Ammon's horn (tissue), 1 donor: ENCODE measurements around the gene HAPLN1.

Source experiments
- DNase-seq: peaks from one replicate; pipeline ENCODE4 v3.0.0-alpha.2; 2016; ENCODE audit warnings: low spot score

The HAPLN1 gene

DNA sequence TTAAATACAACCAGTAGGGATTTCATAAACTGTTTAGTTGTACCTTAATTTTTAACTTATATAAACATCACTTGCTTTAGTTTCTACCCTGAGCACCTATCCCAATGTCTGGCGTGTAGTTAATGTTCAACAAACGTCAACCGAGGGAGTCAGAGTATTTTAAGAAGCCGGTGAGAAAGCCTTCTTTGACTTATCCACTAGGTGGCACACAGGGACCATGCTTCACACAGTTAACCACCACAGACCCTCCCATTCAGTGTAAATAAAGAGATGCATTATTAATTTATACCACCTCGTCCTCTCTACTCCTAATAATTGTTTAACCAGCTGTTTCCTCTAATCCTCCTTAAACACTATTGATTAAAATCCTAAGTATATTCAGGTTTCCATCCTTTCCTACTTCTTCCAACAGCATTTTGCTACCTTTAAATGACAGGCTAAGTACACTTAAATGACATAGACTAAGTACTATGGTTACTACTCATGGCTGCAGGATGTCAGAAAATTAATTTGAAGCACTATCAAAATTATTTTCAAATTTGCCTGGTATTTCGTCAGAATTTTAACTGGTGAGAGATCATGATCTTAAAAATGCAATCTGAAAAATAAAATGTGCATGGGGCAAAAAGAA lies 2.3 kb downstream of the HAPLN1 start:
- DNase-seq: peak; percentile 89

DNA sequence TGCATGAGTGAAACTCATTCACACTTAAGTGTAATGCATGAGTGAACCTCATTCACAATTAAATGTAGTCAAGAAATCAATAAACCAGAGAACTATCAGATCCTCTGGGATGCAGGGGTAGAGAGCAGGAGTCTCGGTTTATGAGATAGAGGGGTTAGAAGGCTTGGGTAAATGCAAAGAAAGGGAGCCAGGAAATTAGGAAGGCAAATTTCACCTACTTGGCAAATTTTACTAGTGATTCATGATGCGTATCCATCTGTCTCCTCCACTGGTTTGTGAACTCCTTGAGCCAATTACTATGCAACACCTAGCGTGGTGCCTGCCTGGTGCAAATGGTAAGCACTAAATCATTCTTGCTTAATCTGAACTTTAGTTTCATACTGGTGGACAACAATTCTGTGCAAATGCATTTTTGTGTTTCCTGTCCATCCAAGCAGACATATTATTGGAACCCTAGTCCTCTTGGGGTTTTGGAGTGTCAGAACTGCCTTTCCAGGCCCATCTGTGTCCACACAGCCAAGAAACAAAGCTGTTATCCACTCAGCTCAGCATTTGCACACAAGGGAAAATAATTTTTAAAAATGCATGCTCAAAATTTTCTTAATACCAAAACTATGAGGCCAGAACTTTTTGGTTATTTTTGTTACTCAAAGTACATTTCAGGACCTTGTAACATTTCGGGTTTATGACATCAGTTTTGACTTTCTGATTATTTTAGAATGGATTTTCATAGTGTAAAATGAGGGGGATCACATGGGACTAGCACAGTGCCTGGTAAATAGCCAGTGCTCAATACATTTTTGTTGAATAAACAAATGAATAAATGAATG lies 5.2 kb downstream of the HAPLN1 start:
- DNase-seq: no peak

GRCh38 chr5:83714810-83715209 lies 5.8 kb downstream of the HAPLN1 start:
- no peak for DNase-seq

GRCh38 chr5:83711982-83712601 lies 8.6 kb downstream of the HAPLN1 start:
- DNase-seq: peak; percentile 45

DNA sequence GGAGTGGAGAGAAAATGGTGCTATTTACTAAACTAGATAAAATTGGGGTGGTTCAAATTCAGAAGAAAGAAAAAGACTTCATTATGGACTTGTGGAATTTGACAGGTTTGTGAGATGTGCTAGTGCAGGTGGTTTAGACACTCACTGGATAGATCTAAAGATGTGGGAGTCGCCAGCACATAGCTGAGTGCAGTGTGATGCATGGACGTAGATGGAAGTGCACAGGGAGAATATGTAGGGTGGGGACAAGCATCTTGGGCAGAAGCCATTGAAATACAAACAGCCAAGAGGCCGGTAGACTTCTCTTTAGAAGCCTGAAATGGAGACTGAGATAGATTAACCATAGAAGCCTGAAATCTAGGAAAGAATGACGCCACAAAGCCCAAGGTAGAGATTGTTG lies 10.7 kb downstream of the HAPLN1 start:
- no peak for DNase-seq

- no peak for DNase-seq
Observed at GRCh38 chr5:83708170-83708569, 12.5 kb downstream of the HAPLN1 start.

- no peak for DNase-seq
Observed at GRCh38 chr5:83703059-83703458, 17.6 kb downstream of the HAPLN1 start.

- no peak for DNase-seq
Observed at GRCh38 chr5:83701886-83702285, 18.8 kb downstream of the HAPLN1 start.

DNA sequence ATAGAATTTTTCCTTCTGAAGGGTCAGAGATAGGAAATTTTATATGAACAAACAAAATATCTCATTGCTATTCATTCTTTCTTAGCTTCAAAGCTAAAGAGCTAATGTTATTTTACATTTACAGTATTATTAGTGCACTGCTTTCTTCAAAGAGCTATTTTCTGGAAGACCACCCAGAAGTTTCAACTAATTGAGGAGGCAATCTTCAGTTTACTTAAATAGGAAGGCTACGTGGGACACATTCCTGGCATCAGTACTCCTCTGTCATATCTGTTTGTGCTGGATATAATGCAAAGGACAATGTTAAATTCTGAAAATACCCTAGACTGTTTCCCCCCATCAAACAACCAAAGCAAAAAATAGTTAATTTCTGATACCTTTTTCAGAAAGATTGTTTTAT lies 30.8 kb downstream of the HAPLN1 start:
- DNase-seq: no peak

- peak; percentile 12 for DNase-seq
Observed at GRCh38 chr5:83688281-83688680, 32.4 kb downstream of the HAPLN1 start.

DNA sequence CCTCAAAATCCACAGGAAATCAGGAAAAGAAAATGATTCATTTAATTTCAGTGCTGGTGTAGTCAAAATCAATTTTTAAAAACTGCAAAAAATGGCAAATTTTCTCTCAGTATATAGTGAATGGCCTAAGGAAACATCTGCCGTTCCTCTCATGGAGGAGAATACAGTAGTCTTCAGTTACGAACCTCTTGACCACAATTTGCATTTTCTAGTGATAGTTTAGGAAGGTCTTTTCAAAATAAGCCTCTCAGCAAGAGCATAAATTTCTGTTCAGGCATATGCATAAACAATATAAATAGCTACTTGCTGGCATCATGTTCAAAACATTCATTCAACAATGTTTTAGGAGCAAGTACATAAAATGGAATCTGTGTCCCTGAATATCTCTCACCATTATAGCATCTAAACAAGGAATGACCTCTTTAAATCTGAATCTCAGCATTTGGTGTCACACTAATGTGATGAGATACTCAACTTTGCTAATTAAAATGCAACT lies 33.5 kb downstream of the HAPLN1 start:
- no peak for DNase-seq

GRCh38 chr5:83686251-83686650 lies 34.4 kb downstream of the HAPLN1 start:
- no peak for DNase-seq

GRCh38 chr5:83683836-83684235 lies 36.8 kb downstream of the HAPLN1 start:
- no peak for DNase-seq

- no peak for DNase-seq
Observed at GRCh38 chr5:83672646-83673045, 48.0 kb downstream of the HAPLN1 start.

DNA sequence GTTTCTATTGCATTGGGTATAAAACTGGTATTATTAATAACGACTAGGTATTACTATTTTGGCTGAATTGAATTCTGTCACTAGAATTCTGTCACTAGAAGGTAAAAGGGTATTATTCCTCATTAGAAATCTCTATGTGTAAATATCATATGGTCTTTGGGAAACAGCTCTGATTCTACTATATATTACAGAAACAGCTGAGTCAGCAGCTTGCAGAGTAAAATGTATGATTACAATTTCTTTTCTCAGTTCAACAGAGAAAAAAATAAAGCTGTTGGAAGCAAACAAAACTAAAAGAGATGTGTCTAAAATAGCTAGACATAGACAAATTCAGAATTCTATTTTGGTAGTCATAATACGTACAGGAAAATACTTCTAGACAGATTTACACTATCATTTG lies 48.5 kb downstream of the HAPLN1 start:
- no peak for DNase-seq

DNA sequence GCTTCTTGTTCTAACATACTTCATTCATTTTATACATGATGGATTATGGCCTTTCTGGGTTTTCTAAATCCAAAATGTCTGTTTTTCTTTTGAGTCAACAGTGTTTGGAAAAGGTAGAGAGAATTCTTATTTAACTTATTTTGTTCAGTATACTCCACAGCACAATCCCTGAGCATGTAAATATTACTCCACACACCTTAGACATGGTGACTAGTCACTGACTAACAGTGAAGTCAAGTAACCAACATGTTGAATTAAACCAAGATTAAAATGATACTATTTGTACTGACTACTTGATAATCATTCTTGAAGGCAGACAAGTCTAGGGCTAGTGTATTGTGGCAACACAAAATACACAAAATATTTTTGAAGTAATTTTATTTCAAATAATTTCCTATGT lies 55.0 kb downstream of the HAPLN1 start:
- DNase-seq: no peak

DNA sequence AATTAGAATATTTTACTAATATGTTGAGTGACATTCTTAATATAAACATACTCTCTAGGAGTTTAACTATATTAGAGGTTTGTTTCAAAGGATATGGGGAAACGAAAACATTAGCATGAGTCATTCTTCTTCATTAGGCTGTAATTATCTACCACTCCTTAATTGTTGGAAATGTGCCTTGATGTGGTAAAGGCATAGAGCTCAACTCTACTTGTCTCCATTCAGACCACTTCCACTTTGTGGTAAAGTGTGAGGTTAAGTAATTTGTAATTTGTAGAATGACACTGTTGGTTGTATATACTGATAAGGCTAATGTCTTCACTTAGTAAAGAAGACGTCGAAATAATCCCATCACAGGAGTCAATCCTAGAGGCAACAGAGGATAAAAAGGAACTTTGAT lies 58.1 kb downstream of the HAPLN1 start:
- no peak for DNase-seq

DNA sequence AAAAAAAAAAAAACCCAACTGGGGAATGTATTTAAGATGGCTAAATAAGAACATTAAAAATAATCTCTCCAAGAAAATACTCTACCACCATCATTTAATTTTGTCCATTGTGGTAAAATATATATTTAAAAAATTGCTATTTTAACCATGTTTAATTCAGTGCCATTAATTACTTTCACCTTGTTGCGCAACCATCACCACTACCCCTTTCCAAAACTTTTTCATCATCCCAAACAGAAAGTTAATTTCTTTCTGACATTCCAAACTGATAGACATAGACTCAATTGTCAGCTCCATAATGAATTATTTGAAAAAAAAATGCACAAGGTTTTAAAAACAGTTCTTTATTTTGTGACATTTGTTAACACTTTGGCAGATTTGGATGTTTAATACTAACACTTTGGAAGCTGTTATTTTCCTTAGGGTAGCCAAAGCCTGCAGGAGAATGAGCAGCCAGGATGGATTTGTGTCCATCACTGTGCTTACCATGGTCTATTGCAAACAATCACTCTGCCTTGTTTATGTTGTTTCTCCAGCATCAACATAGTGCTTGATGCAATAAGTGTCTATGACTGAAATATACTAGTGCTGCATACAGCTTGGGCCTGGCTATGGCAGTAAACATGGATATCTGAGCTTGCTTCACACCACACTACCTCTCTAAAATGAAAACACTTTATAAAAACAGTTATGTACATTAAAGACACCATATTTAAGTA lies 62.7 kb downstream of the HAPLN1 start:
- no peak for DNase-seq

DNA sequence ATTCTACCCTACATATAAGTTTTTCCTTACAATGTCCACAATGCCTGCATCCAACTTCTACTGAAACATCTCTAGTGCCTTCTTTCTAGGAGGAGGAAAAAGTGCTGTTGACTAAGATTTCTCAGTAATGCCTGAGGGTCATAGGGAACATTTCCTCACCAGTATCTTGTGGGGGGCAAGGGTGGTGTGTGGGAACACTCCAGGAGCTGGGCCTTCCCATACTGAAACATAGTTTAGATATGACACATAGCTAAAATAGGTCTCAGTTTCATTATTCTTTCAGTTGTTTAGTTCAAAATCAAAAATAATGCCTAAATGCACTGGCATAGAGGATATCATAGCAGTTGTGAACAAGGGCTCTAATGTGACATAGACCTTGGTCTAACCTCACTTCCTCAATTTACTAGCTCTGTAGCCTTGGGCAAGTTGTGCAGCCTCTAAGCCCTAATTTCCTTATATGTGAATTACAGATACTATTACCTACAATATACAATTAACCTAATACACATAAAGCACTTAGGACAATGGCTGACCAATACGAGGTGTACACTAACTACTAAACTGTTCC lies 66.1 kb downstream of the HAPLN1 start:
- DNase-seq: no peak

GRCh38 chr5:83653669-83654068 lies 67.0 kb downstream of the HAPLN1 start:
- no peak for DNase-seq

DNA sequence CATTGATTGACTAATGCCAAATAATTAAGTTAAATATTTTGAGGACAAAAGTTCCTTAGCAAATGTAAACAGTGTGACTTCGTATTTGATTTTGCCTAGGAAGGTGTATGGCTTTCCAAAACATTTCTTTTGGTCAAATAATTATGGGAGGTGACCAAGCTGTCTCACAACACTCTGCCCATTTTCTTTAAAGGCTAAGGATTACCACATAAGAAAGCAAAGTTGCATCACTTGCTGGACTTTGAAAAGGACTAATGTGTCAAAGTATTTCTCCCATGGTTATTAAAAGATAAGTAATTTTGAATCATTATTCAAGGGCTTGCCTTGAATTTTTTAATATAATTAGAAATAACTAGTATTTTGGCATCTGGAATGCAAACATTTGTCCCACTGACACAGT lies 74.7 kb downstream of the HAPLN1 start:
- DNase-seq: no peak

GRCh38 chr5:83644301-83644700 lies 76.4 kb downstream of the HAPLN1 start:
- no peak for DNase-seq
